Panc1 (cell line): Measurements from ENCODE around the gene PADI1. TPM values are rescaled to one million over a fixed set of nuclear protein-coding genes. Genes with fewer than 3 reads are reported as not detected.

ENCODE experiments used
- ATAC-seq: fragments of 200-7000 bp; cut with Tn5 transposase; 2 replicates; pipeline ENCODE4 v1.9.1; 2020; ENCODE audit warnings: mild to moderate bottlenecking, moderate library complexity
- BruUV-seq: library from RNA; stranded (reverse); fragments of 400-500 nt; replicated peaks from 2 replicates; lab custom pipeline; 2021; lab: Mats Ljungman, UMichigan
- CTCF ChIA-PET: fragments of 300-600 bp; sonication (Branson Sonifier 250); formaldehyde crosslinking; loops from one replicate; lab custom pipeline; 2022; ENCODE audit warnings: antibody characterized with exemption; lab: Charles Lee
- POLR2A ChIA-PET: fragments of 300-600 bp; sonication (Branson Sonifier 250); formaldehyde crosslinking; loops from one replicate; lab custom pipeline; 2022; ENCODE audit warnings: antibody characterized with exemption; lab: Charles Lee
- DNase-seq: peaks from one replicate; pipeline ENCODE4 v3.0.0-alpha.2; 2010; ENCODE audit warnings: low read depth, low spot score
- H3K27ac ChIP-seq: 2 replicates; pipeline ENCODE4 v1.5.1; 2011; ENCODE audit warnings: mild to moderate bottlenecking, low read length, inconsistent platforms
- H3K27me3 ChIP-seq: fragments of 200-500 bp; sonication (Bioruptor generic); 2 replicates; pipeline ENCODE4 v1.6.0; 2014; ENCODE audit warnings: low read length, inconsistent platforms; ENCODE audit not compliant: control insufficient read depth, insufficient read depth
- H3K36me3 ChIP-seq: fragments of 200-500 bp; sonication (Bioruptor generic); 2 replicates; pipeline ENCODE4 v1.5.1; 2014; ENCODE audit warnings: inconsistent platforms, mild to moderate bottlenecking, low read length, moderate library complexity; ENCODE audit not compliant: control insufficient read depth, insufficient read depth
- H3K4me1 ChIP-seq: 2 replicates; pipeline ENCODE4 v1.5.1; 2011; ENCODE audit warnings: inconsistent platforms, mild to moderate bottlenecking, low read length, moderate library complexity; ENCODE audit not compliant: control insufficient read depth, insufficient read depth
- H3K4me3 ChIP-seq, 2 experiments: 2 replicates each; pipeline ENCODE4 v1.5.1; 2011 to 2012; ENCODE audit warnings: low read depth in 2 of 2, low read length in 2 of 2, mild to moderate bottlenecking in 2 of 2, inconsistent platforms in 1 of 2, moderate library complexity in 1 of 2
- H3K9me3 ChIP-seq: fragments of 200-500 bp; sonication (Bioruptor generic); 2 replicates; pipeline ENCODE4 v1.5.1; 2014; ENCODE audit warnings: low read depth, mild to moderate bottlenecking, inconsistent platforms, low read length, moderate library complexity; ENCODE audit not compliant: control insufficient read depth, insufficient read depth
- POLR2AphosphoS5 ChIP-seq: IDR thresholded peaks from 2 replicates; pipeline ENCODE4 v1.6.1; 2012; ENCODE audit warnings: mild to moderate bottlenecking, low read depth, low read length, moderate library complexity
- SIN3A ChIP-seq: IDR thresholded peaks from 2 replicates; pipeline ENCODE4 v1.6.1; 2012; ENCODE audit warnings: low read depth, mild to moderate bottlenecking, low read length, moderate library complexity, borderline replicate concordance; ENCODE audit not compliant: insufficient read depth
- TCF7L2 ChIP-seq: IDR thresholded peaks from 2 replicates; pipeline ENCODE4 v1.6.1; 2011; ENCODE audit warnings: mild to moderate bottlenecking, low read depth, low read length, inconsistent platforms
- in situ Hi-C: cut with HindIII; loops from 2 replicates; pipeline ENCODE4 v1.10.0; 2016; ENCODE audit warnings: low sequenced_read_pairs, low pct_unique_long_range_greater_than_20kb
- intact Hi-C: fragments of 100-400 bp; cut with micrococcal nuclease; formaldehyde crosslinking; loops from one replicate; pipeline ENCODE4 v1.10.0; 2022; ENCODE audit not compliant: unreplicated experiment
- total RNA-seq: library from RNA; stranded (reverse); gene quantifications from one replicate; pipeline ENCODE4 v1.2.1, GENCODE V29; 2021; ENCODE audit not compliant: unreplicated experiment
- TF ChIP-seq, protein P1 (sequence below): fragments of 450-650 bp; IDR thresholded peaks from 2 replicates; pipeline ENCODE4 v1.5.1; 2017; ENCODE audit warnings: mild to moderate bottlenecking
- TF ChIP-seq, protein P2 (sequence below), 2 experiments: IDR thresholded peaks; 2 replicates each; pipeline ENCODE4 v1.6.1; 2011 to 2012; ENCODE audit warnings: low read depth in 2 of 2, control low read depth in 1 of 2, low read length in 1 of 2, mild to moderate bottlenecking in 1 of 2, moderate library complexity in 1 of 2; ENCODE audit not compliant: insufficient read depth in 1 of 2

The PADI1 gene
- total RNA-seq, 1 experiment from 2014 or later, result 2.3 TPM

DNA sequence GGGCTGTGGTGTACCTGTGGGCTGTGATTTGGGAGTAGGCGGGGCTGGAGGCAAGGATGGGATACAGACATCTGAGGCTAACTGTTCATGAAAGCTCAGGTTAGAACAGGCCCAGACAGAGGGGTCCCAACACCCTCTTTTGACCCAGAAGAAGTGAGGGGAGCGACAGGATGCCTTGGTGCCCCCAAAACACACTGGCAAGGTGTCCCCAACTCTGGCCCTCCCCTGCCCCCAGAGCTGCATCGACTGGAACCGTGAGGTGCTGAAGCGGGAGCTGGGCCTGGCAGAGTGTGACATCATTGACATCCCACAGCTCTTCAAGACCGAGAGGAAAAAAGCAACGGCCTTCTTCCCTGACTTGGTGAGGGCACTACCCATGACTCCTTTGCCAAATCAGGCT is 75.5 kb downstream of the PADI1 start:
- in situ Hi-C loops (no loop called here), intact Hi-C loops (no loop called here)
- DNase-seq (no peak), ATAC-seq (no peak)
- Histone ChIP-seq H3K4me1 (no peaks in the 10 kb centered on the region), H3K27me3 (no peaks in the 10 kb centered on the region; the same call in 1 of the 2 replicates), H3K36me3 (no peaks in the 10 kb centered on the region), H3K27ac (no peak overlapping the region), H3K9me3 (no peaks in the 10 kb centered on the region), H3K4me3 (no peak overlapping the region)
- ChIA-PET POLR2A (no interaction called here), CTCF (interaction anchor here (0.5 kb wide), 1 partner anchor 162 kb away, joined by 5 read pairs; no protein-coding TSS in a partner anchor)
- TF ChIP-seq, protein P1, sequence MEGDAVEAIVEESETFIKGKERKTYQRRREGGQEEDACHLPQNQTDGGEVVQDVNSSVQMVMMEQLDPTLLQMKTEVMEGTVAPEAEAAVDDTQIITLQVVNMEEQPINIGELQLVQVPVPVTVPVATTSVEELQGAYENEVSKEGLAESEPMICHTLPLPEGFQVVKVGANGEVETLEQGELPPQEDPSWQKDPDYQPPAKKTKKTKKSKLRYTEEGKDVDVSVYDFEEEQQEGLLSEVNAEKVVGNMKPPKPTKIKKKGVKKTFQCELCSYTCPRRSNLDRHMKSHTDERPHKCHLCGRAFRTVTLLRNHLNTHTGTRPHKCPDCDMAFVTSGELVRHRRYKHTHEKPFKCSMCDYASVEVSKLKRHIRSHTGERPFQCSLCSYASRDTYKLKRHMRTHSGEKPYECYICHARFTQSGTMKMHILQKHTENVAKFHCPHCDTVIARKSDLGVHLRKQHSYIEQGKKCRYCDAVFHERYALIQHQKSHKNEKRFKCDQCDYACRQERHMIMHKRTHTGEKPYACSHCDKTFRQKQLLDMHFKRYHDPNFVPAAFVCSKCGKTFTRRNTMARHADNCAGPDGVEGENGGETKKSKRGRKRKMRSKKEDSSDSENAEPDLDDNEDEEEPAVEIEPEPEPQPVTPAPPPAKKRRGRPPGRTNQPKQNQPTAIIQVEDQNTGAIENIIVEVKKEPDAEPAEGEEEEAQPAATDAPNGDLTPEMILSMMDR, result no peak
- TF ChIP-seq SIN3A (no peak), TCF7L2 (no peak), POLR2AphosphoS5 (no peak)
- TF ChIP-seq, protein P2, sequence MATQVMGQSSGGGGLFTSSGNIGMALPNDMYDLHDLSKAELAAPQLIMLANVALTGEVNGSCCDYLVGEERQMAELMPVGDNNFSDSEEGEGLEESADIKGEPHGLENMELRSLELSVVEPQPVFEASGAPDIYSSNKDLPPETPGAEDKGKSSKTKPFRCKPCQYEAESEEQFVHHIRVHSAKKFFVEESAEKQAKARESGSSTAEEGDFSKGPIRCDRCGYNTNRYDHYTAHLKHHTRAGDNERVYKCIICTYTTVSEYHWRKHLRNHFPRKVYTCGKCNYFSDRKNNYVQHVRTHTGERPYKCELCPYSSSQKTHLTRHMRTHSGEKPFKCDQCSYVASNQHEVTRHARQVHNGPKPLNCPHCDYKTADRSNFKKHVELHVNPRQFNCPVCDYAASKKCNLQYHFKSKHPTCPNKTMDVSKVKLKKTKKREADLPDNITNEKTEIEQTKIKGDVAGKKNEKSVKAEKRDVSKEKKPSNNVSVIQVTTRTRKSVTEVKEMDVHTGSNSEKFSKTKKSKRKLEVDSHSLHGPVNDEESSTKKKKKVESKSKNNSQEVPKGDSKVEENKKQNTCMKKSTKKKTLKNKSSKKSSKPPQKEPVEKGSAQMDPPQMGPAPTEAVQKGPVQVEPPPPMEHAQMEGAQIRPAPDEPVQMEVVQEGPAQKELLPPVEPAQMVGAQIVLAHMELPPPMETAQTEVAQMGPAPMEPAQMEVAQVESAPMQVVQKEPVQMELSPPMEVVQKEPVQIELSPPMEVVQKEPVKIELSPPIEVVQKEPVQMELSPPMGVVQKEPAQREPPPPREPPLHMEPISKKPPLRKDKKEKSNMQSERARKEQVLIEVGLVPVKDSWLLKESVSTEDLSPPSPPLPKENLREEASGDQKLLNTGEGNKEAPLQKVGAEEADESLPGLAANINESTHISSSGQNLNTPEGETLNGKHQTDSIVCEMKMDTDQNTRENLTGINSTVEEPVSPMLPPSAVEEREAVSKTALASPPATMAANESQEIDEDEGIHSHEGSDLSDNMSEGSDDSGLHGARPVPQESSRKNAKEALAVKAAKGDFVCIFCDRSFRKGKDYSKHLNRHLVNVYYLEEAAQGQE (IDR thresholded peaks at IDR 0.05; ENCODE audit: insufficient read depth in 1 of 2, low read depth in 2 of 2, low read length in 1 of 2), result no peak
- no TSS peak for BruUV-seq

DNA sequence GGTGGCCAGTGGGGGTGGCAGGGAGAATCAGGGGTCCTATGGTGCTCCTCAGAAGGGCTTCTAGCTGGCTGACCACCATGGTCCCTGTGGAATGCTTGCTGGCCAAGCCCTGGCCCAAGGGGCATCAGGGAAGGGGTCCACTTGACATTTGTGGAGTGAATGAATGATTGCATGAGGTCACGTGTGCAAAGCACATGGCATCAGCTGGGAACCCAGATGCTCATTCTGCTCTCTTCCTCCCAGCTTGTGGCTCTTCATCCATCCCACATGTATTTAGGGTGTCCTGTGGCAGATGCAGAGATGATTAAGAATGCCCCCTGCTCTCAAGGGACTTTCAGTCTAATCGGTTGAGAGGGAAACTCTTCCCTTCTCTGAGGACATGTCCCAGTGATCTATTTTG is 76.0 kb downstream of the PADI1 start:
- POLR2A ChIA-PET, result no interaction called here
- Histone ChIP-seq H3K9me3 (no peaks in the 10 kb centered on the region), H3K4me3 (no peak overlapping the region), H3K36me3 (no peaks in the 10 kb centered on the region), H3K27me3 (no peaks in the 10 kb centered on the region; the same call in 1 of the 2 replicates), H3K27ac (no peak overlapping the region), H3K4me1 (no peaks in the 10 kb centered on the region)
- CTCF ChIA-PET, result interaction anchor here (0.5 kb wide), 2 partner anchors 12 to 161 kb away, joined by 3 to 5 read pairs; no protein-coding TSS in a partner anchor
- TF ChIP-seq SIN3A (no peak), POLR2AphosphoS5 (no peak), TCF7L2 (no peak)
- TF ChIP-seq, protein P1, result no peak
- TF ChIP-seq, protein P2 (IDR thresholded peaks at IDR 0.05; ENCODE audit: insufficient read depth in 1 of 2, low read depth in 2 of 2, low read length in 1 of 2), result no peak
- DNase-seq (no peak), ATAC-seq (no peak)
- no TSS peak for BruUV-seq
- in situ Hi-C loops, result no loop called here
- intact Hi-C loops, result no loop called here
